Motor neuron (in vitro differentiated cells): ENCODE measurements around the gene CDK15. TPM values are rescaled to one million over a fixed set of nuclear protein-coding genes. Genes with fewer than 3 reads are reported as not detected.

Experiments used
- ATAC-seq, 8 experiments: fragments of 200-7000 bp; cut with Tn5 transposase; replicated peaks in 6 of 8; 2 replicates each; pipeline ENCODE4 v1.8.0; 2021; ENCODE audit warnings: mild to moderate bottlenecking in 8 of 8, moderate library complexity in 8 of 8
- H3K27ac ChIP-seq, 2 donors: fragments of 250-450 bp; sonication (Bioruptor Pico); 2 replicates each; pipeline ENCODE4 v1.9.0; 2021; ENCODE audit warnings: antibody characterized with exemption in 2 of 2, mild to moderate bottlenecking in 2 of 2, moderate library complexity in 1 of 2
- H3K4me1 ChIP-seq, 2 donors: fragments of 250-450 bp; sonication (Bioruptor Pico); replicated peaks in 1 of 2; 2 replicates each; pipeline ENCODE4 v1.6.1; 2021; ENCODE audit warnings: antibody characterized with exemption in 2 of 2, mild to moderate bottlenecking in 2 of 2, moderate library complexity in 1 of 2
- H3K4me3 ChIP-seq, 5 donors: fragments of 250-450 bp; sonication (Bioruptor Pico); 2 replicates each; pipeline ENCODE4 v1.9.0; 2021; ENCODE audit warnings: antibody characterized with exemption in 5 of 5, mild to moderate bottlenecking in 5 of 5, moderate library complexity in 4 of 5
- WGBS, 10 experiments: fragments of 450-650 bp; shearing (Covaris generic); methylation state at CpG; one replicate each; pipeline ENCODE4 v1.0.0; 2022; 5-methylcytosine and 5-hydroxymethylcytosine counted together
- in situ Hi-C, 9 experiments: fragments of 400-800 bp; cut with MboI; loops; one replicate each; pipeline ENCODE4 v1.15.0; 2021; ENCODE audit warnings: low sequenced_read_pairs in 9 of 9, low pct_unique_long_range_greater_than_20kb in 2 of 9; ENCODE audit not compliant: unreplicated experiment in 9 of 9
- total RNA-seq, 8 experiments: library from RNA; unstranded; fragments of 300-600 nt; gene quantifications; 2 replicates each; pipeline versions ENCODE4 v1.2.3 to v1.2.4, GENCODE V29; 2022

Gene CDK15
- total RNA-seq, 8 experiments from 2014 or later: 0.05 to 2.3 (median 0.24) TPM

DNA sequence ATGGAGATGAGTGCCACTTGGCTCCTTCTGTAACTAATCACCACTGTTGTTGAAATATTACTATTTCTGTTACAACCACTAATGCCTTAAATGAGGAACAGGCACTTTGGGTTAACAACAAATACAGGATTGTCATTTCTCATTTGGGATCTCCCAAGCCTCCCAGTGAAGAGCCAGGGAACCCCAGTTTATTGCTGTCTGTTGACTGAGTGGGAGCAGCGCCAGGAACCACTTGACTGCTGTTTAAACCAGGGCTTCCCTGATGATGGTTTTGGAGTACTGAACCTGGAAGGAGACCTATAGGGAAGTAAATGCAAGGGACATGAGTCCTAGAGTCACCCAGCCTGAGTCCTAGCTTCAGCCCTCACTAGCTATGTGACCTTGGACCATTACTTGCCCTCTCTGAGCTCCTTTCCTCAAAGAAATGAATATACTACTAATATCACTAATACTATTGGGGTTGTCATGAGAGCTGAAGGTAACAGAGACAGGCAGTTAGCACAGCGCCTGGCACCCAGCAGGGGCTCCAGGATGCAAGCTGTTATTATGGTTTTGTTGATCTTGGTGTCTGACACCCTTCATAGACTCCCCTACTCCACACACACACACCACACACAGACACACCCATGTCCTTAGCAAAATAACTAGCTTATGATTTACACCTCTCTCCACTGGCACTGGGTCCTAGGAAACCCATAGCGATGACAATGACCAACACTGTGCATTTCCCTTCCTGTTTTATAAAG is 123.1 kb downstream of the CDK15 start:
- no peak overlapping the region for H3K27ac ChIP-seq
- H3K4me3 ChIP-seq: no peak overlapping the region
- in situ Hi-C loops: no loop called here
- no peak for ATAC-seq
- peaks cover 29 to 46% of the 10 kb centered on the region in 2 donors for H3K4me1 ChIP-seq
- 57 to 100% (median 93%) methylated on average over 1 to 3 of the region's 3 CpGs; no CpG with 5 or more reads in 2 of the 10 experiments for WGBS, 10 experiments

DNA sequence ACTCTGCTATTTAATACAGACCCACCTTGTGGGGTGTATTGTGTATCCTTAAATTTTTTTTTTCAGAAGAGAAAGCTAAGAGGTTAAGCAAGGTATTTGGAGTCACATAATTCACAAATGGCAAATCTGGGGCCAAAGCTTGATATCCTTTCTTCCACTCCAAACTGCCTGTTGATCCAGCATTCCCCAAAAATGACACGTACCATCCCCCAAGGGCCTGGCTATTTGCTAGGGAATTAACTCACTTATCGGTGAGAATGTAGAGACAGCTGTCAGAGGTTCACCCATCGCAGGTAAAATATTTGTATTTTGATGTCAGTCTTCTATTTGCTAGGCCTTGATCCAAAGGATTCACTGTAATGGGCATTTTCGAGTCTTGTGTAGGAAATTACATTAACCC is 123.7 kb downstream of the CDK15 start:
- ATAC-seq: no peak
- Histone ChIP-seq H3K27ac (no peak overlapping the region), H3K4me1 (peaks cover 29 to 46% of the 10 kb centered on the region in 2 donors), H3K4me3 (no peak overlapping the region)
- in situ Hi-C loops: no loop called here
- WGBS, 10 experiments: 40 to 100% (median 85%) methylated on average over 1 to 3 of the region's 4 CpGs; no CpG with 5 or more reads in 4 of the 10 experiments

DNA sequence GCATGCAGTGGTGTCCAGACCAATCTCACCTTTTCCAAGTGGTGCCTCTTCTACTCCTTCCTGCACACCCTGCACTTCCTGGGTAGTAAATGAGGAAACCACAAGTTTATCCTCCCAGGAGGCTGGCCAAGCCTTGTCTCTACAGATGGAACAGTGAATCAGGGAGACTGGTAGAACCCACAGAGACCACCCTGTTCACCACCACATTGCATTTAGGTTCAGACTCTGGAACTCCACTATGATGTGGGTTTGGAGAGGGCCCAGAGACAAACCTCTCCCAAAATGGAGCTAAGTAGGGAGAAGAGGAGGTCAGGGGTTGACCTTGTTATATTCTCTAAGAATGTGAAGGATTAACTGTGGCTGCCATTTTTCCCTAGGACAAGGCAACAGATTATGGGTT is 124.5 kb downstream of the CDK15 start:
- ATAC-seq: no peak
- in situ Hi-C loops: no loop called here
- Histone ChIP-seq H3K4me1 (peaks cover 28 to 44% of the 10 kb centered on the region in 2 donors), H3K4me3 (no peak overlapping the region), H3K27ac (no peak overlapping the region)

DNA sequence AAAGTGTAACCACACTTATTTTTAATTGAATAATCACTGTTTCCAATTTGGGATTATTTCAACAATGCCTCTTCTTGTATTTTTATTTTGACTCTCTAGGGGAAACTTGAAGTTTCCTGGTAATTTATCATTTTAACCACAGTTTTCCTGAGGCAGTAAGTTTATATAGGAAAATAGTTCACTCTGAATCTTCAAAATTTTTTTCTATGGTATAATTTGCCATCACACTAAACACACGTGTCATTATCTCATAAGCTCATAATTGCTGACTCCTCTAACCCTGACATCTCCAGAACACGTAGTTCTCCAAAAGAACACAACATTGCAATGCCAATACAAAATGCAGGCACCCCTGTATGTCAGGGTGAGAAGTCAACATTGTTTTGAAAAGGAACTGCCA is 125.1 kb downstream of the CDK15 start:
- Histone ChIP-seq H3K4me1 (peaks cover 22 to 38% of the 10 kb centered on the region in 2 donors), H3K4me3 (no peak overlapping the region), H3K27ac (no peak overlapping the region)
- no peak for ATAC-seq
- in situ Hi-C loops: no loop called here
- 10 to 100% (median 80%) methylated on average over 1 to 2 of the region's 2 CpGs; no CpG with 5 or more reads in 3 of the 10 experiments for whole genome bisulfite sequencing, 10 experiments

DNA sequence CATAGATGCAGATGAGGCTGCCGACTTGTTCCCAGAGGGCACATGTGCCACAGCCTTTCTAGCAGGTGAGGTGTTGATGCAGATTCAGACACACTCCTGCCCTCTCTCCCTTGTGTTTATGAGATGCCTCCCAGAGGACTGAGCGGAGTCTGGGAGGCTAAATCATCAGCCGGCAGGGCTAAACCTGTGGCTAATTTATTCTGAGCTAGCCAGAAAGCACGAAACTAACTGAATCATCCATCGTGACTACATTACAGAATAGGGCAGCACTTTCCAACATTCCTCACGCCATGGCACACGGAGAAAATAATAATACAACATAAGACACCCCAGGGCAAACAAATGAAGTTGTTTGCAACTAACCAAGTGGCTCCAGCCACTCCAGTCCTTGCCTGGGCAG is 125.6 kb downstream of the CDK15 start:
- no peak overlapping the region for H3K27ac ChIP-seq
- ATAC-seq: peak; percentile 25 to 94 (median 91)
- WGBS, 10 experiments: 0 to 50% (median 34%) methylated on average over 1 to 4 of the region's 7 CpGs; no CpG with 5 or more reads in 5 of the 10 experiments
- peaks cover 22 to 35% of the 10 kb centered on the region in 2 donors for H3K4me1 ChIP-seq
- no peak overlapping the region for H3K4me3 ChIP-seq
- in situ Hi-C loops: no loop called here

DNA sequence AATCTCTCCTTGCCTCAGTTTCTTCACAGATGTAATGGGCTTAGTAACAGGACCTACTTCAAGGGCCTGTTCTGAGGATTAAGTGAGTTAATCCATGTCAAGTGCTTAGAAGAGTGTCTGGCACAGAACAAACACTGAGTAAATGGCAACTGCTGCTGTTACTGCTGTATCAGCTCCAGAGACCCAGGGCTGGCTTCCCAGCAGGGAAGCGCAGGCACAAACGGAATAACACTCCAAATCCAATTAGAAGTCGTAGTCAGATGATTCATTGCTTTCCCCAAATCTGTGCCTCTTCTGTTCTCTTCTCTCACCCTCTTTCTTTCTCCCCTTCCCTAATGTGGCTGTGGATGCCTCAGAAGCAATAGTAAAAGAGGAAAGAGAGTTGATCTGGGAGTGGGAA is 126.2 kb downstream of the CDK15 start:
- H3K4me1 ChIP-seq: peaks cover 22 to 35% of the 10 kb centered on the region in 2 donors
- peak in 2 of 8 experiments; percentile 14 to 15 for ATAC-seq
- in situ Hi-C loops: no loop called here
- H3K27ac ChIP-seq: no peak overlapping the region
- no peak overlapping the region for H3K4me3 ChIP-seq
- WGBS, 10 experiments: 20 to 74% (median 42%) methylated on average over 1 to 3 of the region's 3 CpGs; no CpG with 5 or more reads in 6 of the 10 experiments

DNA sequence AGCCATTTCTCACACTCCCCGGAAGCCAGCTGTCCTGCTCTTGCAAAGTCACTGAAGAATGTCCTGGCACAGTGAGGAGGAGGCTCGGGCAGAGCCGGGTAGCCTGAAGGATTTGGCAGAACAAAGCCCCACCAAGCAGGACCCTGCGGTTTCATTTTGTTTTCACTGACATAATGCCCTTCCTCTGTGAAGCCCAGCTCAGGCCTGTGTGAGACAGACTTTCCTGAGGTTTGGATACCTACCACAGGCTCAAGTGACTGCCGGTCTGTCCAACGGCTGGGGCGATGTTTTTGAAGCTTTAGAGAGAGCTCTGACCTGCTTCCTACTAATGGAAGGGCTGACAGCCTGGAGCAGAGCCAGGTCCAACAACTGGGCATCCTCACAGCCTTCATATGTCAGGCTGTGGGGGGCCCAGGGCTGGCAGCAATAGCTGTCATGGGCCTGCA is 127.5 kb downstream of the CDK15 start:
- 7 to 64% (median 60%) methylated on average over 1 to 7 of the region's 7 CpGs; no CpG with 5 or more reads in 5 of the 10 experiments for WGBS, 10 experiments
- in situ Hi-C loops: no loop called here
- no peak overlapping the region for H3K27ac ChIP-seq
- peak in 6 of 8 experiments; percentile 22 to 53 (median 44) for ATAC-seq
- H3K4me1 ChIP-seq: peaks cover 28 to 36% of the 10 kb centered on the region in 2 donors
- H3K4me3 ChIP-seq: no peak overlapping the region

DNA sequence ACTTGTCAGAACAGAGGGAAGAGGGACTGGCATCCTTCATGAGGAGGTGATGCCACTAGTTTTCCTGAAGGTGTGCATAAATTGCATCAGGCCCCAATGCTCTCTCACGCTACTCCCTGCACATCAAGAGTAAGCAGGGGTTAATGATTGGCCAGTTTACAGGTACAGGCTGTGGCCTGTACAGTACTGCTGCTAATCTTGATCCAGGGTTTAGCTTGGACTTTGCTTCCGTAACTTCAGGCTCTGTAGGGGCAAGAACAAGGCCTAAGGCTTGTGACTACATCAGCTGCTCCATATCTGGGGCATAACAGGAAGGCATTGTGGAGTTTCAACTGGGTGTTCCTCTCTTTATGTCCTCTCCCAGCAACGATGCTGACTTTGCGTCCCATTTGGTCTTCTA is 130.5 kb downstream of the CDK15 start:
- no peak for ATAC-seq
- H3K4me1 ChIP-seq: peaks cover 39 to 43% of the 10 kb centered on the region in 2 donors
- H3K27ac ChIP-seq: no peak overlapping the region
- WGBS, 10 experiments: 78 to 100% (median 94%) methylated on average over 2 to 4 of the region's 4 CpGs; no CpG with 5 or more reads in 3 of the 10 experiments
- in situ Hi-C loops: no loop called here
- H3K4me3 ChIP-seq: no peak overlapping the region

DNA sequence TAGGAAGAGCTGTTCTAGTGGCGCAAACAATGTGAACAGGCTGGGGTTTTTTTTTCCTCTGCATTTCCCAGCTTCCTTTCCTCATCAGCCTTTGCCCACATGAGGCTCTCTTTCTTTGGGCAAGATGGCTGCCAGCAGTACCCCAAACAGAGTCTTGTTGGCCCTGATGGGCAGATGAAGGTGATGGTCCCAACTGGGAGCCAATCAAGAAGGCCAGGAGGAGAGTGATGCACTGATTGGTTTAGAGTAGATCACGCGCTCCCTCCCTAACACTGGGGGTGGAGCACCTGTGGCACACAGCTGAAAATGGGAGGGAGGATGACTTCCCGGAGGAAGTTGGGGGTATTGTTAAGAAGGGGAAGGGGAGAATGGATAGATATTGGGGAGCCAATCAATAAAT is 131.0 kb downstream of the CDK15 start:
- Histone ChIP-seq H3K27ac (no peak overlapping the region), H3K4me1 (peaks cover 33 to 37% of the 10 kb centered on the region in 2 donors), H3K4me3 (no peak overlapping the region)
- in situ Hi-C loops: no loop called here
- ATAC-seq: no peak
- 93 to 100% (median 100%) methylated on average over 1 to 4 of the region's 4 CpGs; no CpG with 5 or more reads in 1 of the 10 experiments for WGBS, 10 experiments

DNA sequence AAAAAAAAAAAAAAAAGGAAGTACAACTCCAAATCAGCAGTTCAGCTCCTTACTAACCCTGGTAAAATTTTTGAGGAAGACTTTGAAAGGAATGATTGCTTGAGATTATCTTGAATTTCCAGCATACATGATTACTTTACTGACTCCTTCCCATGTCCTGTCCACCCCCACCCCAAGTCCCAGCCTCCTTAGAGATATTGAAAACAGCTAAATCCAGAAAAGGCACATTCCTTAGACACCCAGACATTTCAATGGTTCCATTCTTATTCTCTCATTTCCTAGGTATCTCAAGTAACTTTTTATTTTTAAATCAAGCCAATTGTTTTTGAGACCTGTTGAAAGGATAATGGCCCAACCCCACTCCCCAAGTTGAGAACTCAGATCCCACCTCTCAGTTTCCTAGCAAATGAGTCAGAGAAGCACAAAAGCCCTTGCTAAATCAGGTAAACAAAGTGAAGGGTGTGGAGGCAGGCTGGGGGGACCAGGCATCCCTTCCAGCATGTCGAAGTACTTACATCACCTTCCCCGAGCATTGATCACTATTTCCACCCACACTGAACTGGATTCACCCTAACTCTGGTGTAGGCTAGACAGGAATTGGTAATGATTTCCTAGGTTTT is 131.9 kb downstream of the CDK15 start:
- 80 to 100% (median 90%) methylated on average over 1 of the region's 2 CpGs; no CpG with 5 or more reads in 4 of the 10 experiments for WGBS, 10 experiments
- no peak overlapping the region for H3K4me3 ChIP-seq
- no peak for ATAC-seq
- in situ Hi-C loops: no loop called here
- no peak overlapping the region for H3K27ac ChIP-seq
- H3K4me1 ChIP-seq: peaks cover 28% of the 10 kb centered on the region in 2 donors

DNA sequence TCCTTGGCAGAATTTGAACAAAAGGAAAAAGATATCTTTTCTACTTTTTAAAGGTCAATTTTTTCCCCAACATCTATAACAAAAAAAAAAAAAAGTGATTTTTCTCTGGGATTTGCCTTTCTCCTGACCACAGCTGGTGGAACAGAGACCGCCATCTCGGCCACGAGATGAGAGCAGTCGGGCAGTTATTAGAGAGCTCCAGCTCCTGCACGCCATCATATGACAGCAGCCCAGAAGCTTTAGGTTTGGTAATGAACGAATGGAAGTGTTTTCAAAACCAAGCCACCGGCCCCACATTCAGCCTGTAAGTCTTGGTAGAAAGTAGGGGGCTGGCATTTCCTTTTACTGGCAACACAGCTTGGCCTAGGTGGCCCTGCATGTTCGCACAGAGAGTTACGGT is 132.4 kb downstream of the CDK15 start:
- 75 to 100% (median 88%) methylated on average over 1 to 7 of the region's 9 CpGs; no CpG with 5 or more reads in 2 of the 10 experiments for WGBS, 10 experiments
- no peak overlapping the region for H3K27ac ChIP-seq
- in situ Hi-C loops: no loop called here
- peak in 1 of 8 experiments; percentile 25 for ATAC-seq
- no peak overlapping the region for H3K4me3 ChIP-seq
- H3K4me1 ChIP-seq: peaks cover 23 to 26% of the 10 kb centered on the region in 2 donors

DNA sequence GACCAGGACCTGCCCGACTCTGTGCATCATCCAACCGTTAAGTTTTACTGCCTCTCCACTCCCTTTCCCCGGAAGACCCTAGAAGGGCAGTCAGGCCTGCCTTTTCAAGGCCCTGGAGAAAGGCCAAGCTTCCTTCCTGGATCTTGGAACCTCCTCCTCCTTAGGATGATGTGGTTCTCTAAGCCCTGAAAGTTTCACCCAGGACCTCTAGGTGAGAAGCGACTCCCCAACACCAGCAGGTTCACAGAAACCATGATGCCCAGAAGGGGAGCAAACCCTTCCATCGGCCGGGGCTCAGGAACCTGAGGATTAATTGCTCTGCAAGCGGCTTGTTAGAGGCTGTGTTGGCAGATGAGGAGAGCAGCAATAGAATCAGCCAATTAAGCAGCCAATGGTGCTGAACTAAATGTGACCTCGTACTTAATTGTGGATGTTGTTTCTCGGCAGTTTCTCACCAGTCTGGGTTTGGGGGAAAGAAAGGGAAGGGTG is 133.2 kb downstream of the CDK15 start:
- Histone ChIP-seq H3K4me1 (peaks cover 16 to 20% of the 10 kb centered on the region in 2 donors), H3K27ac (no peak overlapping the region), H3K4me3 (no peak overlapping the region)
- in situ Hi-C loops: no loop called here
- WGBS, 10 experiments: 0 to 80% (median 49%) methylated on average over 1 to 6 of the region's 9 CpGs; no CpG with 5 or more reads in 3 of the 10 experiments
- ATAC-seq: peak in 4 of 8 experiments; percentile 23 to 63 (median 42)

DNA sequence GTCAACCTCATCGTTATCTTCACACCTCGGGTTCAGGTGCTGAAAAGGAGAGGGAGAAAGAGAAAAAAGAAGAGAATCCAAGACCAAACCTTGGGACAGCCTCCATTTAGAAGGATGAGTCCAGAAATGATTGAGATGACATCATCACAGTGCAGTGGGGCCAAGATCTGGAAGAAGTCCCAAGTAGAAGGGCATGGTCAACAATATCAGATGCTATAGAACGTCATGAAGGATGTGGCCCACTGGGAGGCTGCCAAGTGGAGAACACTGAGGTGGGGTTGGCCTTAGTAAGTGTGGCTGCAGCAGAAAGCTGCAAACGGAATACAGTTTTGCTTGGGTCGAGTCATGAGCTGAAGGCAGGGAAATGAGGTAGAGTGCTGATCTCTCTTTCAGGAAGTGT is 136.2 kb downstream of the CDK15 start:
- 24 to 100% (median 82%) methylated on average over 1 to 5 of the region's 5 CpGs; no CpG with 5 or more reads in 1 of the 10 experiments for WGBS, 10 experiments

More for the DNA sequence above, 136.2 kb downstream of the CDK15 start:
- ATAC-seq: peak in 2 of 8 experiments; percentile 82 to 94
- H3K27ac ChIP-seq: no peak overlapping the region
- H3K4me1 ChIP-seq: peaks cover 16 to 20% of the 10 kb centered on the region in 2 donors
- no peak overlapping the region for H3K4me3 ChIP-seq
- in situ Hi-C loops: no loop called here
